Epithelial cell of esophagus (primary cell): ENCODE results near the gene LRRN2.

Experiments
- DNase-seq: peaks from one replicate; pipeline ENCODE4 v3.0.0; 2010; ENCODE audit warnings: low read depth
- H3K4me3 ChIP-seq: 2 replicates; pipeline ENCODE4 v1.5.1; 2011; ENCODE audit warnings: mild to moderate bottlenecking, low read length, control low read depth
- TF ChIP-seq, protein P1 (sequence below): IDR thresholded peaks from 2 replicates; pipeline ENCODE4 v1.5.1; 2011; ENCODE audit warnings: low read depth, mild to moderate bottlenecking, low read length, control low read depth, inconsistent platforms; ENCODE audit not compliant: insufficient read depth; ENCODE audit errors: missing control alignments

LRRN2 gene

GRCh38 chr1:204688776-204689175, 3.2 kb upstream of the LRRN2 start:
- no peak overlapping the region for H3K4me3 ChIP-seq
- TF ChIP-seq, protein P1, sequence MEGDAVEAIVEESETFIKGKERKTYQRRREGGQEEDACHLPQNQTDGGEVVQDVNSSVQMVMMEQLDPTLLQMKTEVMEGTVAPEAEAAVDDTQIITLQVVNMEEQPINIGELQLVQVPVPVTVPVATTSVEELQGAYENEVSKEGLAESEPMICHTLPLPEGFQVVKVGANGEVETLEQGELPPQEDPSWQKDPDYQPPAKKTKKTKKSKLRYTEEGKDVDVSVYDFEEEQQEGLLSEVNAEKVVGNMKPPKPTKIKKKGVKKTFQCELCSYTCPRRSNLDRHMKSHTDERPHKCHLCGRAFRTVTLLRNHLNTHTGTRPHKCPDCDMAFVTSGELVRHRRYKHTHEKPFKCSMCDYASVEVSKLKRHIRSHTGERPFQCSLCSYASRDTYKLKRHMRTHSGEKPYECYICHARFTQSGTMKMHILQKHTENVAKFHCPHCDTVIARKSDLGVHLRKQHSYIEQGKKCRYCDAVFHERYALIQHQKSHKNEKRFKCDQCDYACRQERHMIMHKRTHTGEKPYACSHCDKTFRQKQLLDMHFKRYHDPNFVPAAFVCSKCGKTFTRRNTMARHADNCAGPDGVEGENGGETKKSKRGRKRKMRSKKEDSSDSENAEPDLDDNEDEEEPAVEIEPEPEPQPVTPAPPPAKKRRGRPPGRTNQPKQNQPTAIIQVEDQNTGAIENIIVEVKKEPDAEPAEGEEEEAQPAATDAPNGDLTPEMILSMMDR: no peak
- no peak for DNase-seq

- TF ChIP-seq, protein P1: no peak
- DNase-seq: no peak
- no peak overlapping the region for H3K4me3 ChIP-seq
These were observed 2.5 kb upstream of the LRRN2 start for GRCh38 chr1:204688007-204688406.

DNA sequence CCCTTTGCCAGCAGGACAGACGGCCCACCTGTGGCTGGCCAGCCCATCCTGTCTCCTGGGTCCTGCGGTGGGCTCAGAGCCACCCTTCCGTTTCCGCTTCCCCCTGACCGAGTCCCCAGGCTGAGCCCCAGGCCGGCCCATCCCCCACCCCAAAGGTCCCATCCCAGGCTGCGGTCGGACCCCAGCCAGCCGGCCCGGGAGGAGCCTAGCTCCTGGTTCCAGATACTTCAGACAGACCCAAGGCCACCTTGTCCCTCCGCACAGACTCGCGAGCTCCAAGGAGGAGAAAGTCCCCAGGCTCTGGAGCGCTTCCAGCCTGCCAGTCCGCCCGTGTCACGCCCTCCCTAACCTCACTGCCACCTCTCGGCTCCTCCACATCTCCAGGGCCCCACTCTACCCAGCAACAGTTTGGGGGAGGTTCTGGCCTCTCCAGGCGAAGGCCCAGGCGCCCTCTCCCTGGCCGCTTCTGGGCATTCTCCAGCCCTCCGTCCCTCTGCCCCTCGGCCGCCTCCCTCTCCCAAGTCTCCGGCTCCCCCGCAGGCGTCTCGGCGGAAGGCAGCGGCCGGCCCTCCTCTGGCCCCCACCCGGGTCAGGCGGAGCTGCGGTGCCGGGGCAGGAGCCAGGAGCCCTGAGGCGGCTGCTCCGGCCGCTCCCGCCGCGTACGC, 835 bp downstream of the LRRN2 start:
- no peak overlapping the region for H3K4me3 ChIP-seq
- no peak for DNase-seq
- TF ChIP-seq, protein P1: no peak

DNA sequence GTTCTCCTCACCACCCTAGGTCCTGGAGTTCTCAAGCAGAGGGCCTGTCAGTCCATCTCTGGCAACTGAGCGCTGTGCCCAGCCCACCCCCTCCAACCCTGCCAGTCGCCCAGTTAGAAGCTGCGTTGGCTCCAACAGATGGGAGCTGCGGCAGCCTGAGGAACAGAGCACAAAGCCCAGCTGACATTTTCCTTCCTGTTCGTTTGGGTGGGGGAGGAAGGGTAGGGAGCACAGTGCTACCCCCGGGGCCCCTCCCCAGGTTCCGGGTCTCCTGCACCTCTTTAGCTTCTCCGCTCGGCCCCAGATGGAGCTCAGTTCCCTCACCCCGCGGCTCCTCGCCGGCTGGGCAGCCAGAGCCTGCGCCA, 1.4 kb downstream of the LRRN2 start:
- no peak for DNase-seq
- no peak overlapping the region for H3K4me3 ChIP-seq
- TF ChIP-seq, protein P1: no peak

GRCh38 chr1:204683284-204684205, 2.0 kb downstream of the LRRN2 start:
- TF ChIP-seq, protein P1: no peak
- no peak overlapping the region for H3K4me3 ChIP-seq
- no peak for DNase-seq

DNA sequence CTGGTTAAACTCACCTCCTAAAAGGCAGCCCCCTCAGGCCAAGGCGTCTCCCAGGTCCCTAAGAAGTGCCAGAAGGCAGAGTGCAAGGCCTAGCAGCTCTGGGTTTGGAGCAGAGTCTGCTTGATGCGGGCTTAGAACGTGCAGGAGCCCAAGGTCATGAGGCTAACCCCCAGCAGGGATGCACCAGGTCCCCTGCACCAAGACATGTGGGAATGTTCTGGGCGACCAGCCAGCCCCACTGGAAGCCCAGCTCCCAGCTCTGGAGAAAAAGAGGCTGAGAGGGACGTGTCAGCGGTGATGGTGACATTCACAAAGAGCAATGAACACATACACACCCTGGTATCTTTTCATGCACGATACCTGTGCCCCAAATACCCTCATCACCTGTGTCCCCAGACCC, 5.1 kb downstream of the LRRN2 start:
- DNase-seq: no peak
- TF ChIP-seq, protein P1: no peak
- no peak overlapping the region for H3K4me3 ChIP-seq
